HCT116 (cell line): ENCODE measurements around the gene ZNF367.

Source experiments
- ATF3 ChIP-seq: IDR thresholded peaks from 2 replicates; pipeline ENCODE4 v1.6.1; 2012
- CTCF ChIP-seq, 3 experiments: fragments of 200-600 bp in 1 of 3; sonication (generic) in 1 of 3; IDR thresholded peaks in 2 of 3; conservative IDR thresholded peaks in 1 of 3; 2 replicates each; pipeline ENCODE4 v1.5.1; 2012 to 2017; ENCODE audit warnings: low read depth in 2 of 3, low read length in 2 of 3, antibody characterized with exemption in 1 of 3, borderline replicate concordance in 1 of 3, control low read depth in 1 of 3, mild to moderate bottlenecking in 1 of 3, mixed read lengths in 1 of 3, mixed run types in 1 of 3, moderate library complexity in 1 of 3; ENCODE audit not compliant: insufficient read depth in 1 of 3
- EGR1 ChIP-seq: IDR thresholded peaks from 2 replicates; pipeline ENCODE4 v1.6.1; 2012; ENCODE audit warnings: low read depth
- EZH2 ChIP-seq: fragments of 200-600 bp; sonication (generic); IDR thresholded peaks from 2 replicates; pipeline ENCODE4 v1.6.1; 2017; ENCODE audit warnings: antibody characterized with exemption, mixed run types
- JUND ChIP-seq: IDR thresholded peaks from 2 replicates; pipeline ENCODE4 v1.6.1; 2012
- MAX ChIP-seq: IDR thresholded peaks from 2 replicates; pipeline ENCODE4 v1.6.1; 2012
- POLR2A ChIP-seq: IDR thresholded peaks from 2 replicates; pipeline ENCODE4 v1.7.0; 2011; ENCODE audit warnings: borderline replicate concordance; ENCODE audit not compliant: insufficient read depth, insufficient read length; ENCODE audit errors: extremely low read depth
- POLR2AphosphoS5 ChIP-seq: IDR thresholded peaks from 2 replicates; pipeline ENCODE4 v1.6.1; 2011; ENCODE audit warnings: mild to moderate bottlenecking, low read depth, low read length, moderate library complexity
- RAD21 ChIP-seq: IDR thresholded peaks from 2 replicates; pipeline ENCODE4 v1.6.1; 2012; ENCODE audit warnings: low read depth, mild to moderate bottlenecking
- REST ChIP-seq: IDR thresholded peaks from 2 replicates; pipeline ENCODE4 v1.6.1; 2012; ENCODE audit warnings: low read depth
- SIN3A ChIP-seq: IDR thresholded peaks from 2 replicates; pipeline ENCODE4 v1.6.1; 2012; ENCODE audit warnings: low read depth
- ZBTB33 ChIP-seq: IDR thresholded peaks from 2 replicates; pipeline ENCODE4 v1.6.1; 2011; ENCODE audit warnings: mild to moderate bottlenecking, low read length, moderate library complexity; ENCODE audit not compliant: insufficient replicate concordance; ENCODE audit errors: extremely low read depth
- ZFX ChIP-seq: fragments of 450-650 bp; IDR thresholded peaks from 2 replicates; pipeline ENCODE4 v1.6.1; 2017

GRCh38 chr9:96429732-96430131 is 11.6 kb upstream of the ZNF367 start:
- TF ChIP-seq POLR2A: no peak
- TF ChIP-seq POLR2AphosphoS5: no peak
- no peak for TF ChIP-seq JUND
- no peak for TF ChIP-seq CTCF (IDR thresholded peaks at IDR 0.05 in 2 of 3, conservative IDR thresholded peaks at IDR 0.05 in 1 of 3; ENCODE audit: borderline replicate concordance in 1 of 3, insufficient read depth in 1 of 3, low read depth in 2 of 3, low read length in 2 of 3)
- TF ChIP-seq EZH2: no peak
- no peak for TF ChIP-seq RAD21
- no peak for TF ChIP-seq SIN3A
- no peak for TF ChIP-seq ATF3
- no peak for TF ChIP-seq MAX
- no peak for TF ChIP-seq REST
- no peak for TF ChIP-seq ZFX
- no peak for TF ChIP-seq ZBTB33
- no peak for TF ChIP-seq EGR1
